SK-N-SH (cell line): ENCODE results near the gene TMEM176A. TPM values are rescaled to one million over a fixed set of nuclear protein-coding genes. Genes with fewer than 3 reads are reported as not detected.
"Not testable (repeated sequence)": the region's sequence is repeated elsewhere in the genome, so short reads cannot be mapped to it uniquely, and the experiment has no call there.

Experiments
- CTCF ChIA-PET: fragments of 300-600, 350-600 bp; formaldehyde crosslinking; extraction: SDS; loops from one replicate; lab custom pipeline; 2021; lab: Yijun Ruan, JAX
- POLR2A ChIA-PET: fragments of 350-600 bp; sonication (Branson Sonifier 250); formaldehyde crosslinking; extraction: SDS; loops from one replicate; lab custom pipeline; 2020; ENCODE audit warnings: antibody characterized with exemption, inconsistent platforms; lab: Yijun Ruan, JAX
- DNase-seq: peaks from one replicate; pipeline ENCODE4 v3.0.0; 2012
- H2AFZ ChIP-seq: fragments of 200-600 bp; sonication (generic); 2 replicates; pipeline ENCODE4 v1.8.1; 2016; ENCODE audit warnings: antibody characterized with exemption, mild to moderate bottlenecking, low read depth
- H3F3A ChIP-seq: fragments of 200-600 bp; sonication (generic); replicated peaks from 2 replicates; pipeline ENCODE3; 2016; ENCODE audit warnings: antibody characterized with exemption, mild to moderate bottlenecking; ENCODE audit not compliant: insufficient read depth
- H3K27ac ChIP-seq, 2 experiments: fragments of 200-500 bp in 1 of 2; fragments of 200-600 bp in 1 of 2; sonication (Bioruptor generic) in 1 of 2; sonication (generic), shearing (Covaris generic) in 1 of 2; 2 replicates each; pipeline versions ENCODE4 v1.5.1 to v1.6.1; 2014 to 2016; ENCODE audit warnings: low read depth in 2 of 2, inconsistent platforms in 1 of 2, low read length in 1 of 2, mild to moderate bottlenecking in 1 of 2, mixed read lengths in 1 of 2
- H3K27me3 ChIP-seq: fragments of 200-600 bp; sonication (generic), shearing (Covaris generic); 2 replicates; pipeline ENCODE4 v1.6.1; 2016; ENCODE audit warnings: mixed run types; ENCODE audit not compliant: insufficient read depth
- H3K36me3 ChIP-seq, 2 experiments: fragments of 200-500 bp in 1 of 2; fragments of 200-600 bp in 1 of 2; sonication (Bioruptor generic) in 1 of 2; sonication (generic) in 1 of 2; replicated peaks in 1 of 2; 2 replicates each; pipeline versions ENCODE3 to v1.5.1; 2014 to 2016; ENCODE audit warnings: low read length in 1 of 2, mild to moderate bottlenecking in 1 of 2; ENCODE audit not compliant: insufficient read depth in 2 of 2, control insufficient read depth in 1 of 2
- H3K4me1 ChIP-seq, 2 experiments: fragments of 200-500 bp in 1 of 2; fragments of 200-600 bp in 1 of 2; sonication (Bioruptor generic) in 1 of 2; sonication (generic), shearing (Covaris generic) in 1 of 2; 2 replicates each; pipeline versions ENCODE4 v1.5.1 to v1.6.1; 2014 to 2016; ENCODE audit warnings: low read depth in 1 of 2, low read length in 1 of 2, mixed run types in 1 of 2; ENCODE audit not compliant: insufficient read depth in 2 of 2, control insufficient read depth in 1 of 2
- H3K4me2 ChIP-seq: fragments of 200-600 bp; sonication (generic), shearing (Covaris generic); 2 replicates; pipeline ENCODE4 v1.6.1; 2017; ENCODE audit warnings: mixed run types
- H3K4me3 ChIP-seq, 2 experiments: fragments of 200-500 bp in 1 of 2; fragments of 200-600 bp in 1 of 2; sonication (Bioruptor generic) in 1 of 2; sonication (generic), shearing (Covaris generic) in 1 of 2; 2 replicates each; pipeline versions ENCODE4 v1.5.1 to v1.8.1; 2014 to 2016; ENCODE audit warnings: low read depth in 2 of 2, inconsistent platforms in 1 of 2, low read length in 1 of 2, mild to moderate bottlenecking in 1 of 2, mixed read lengths in 1 of 2, moderate library complexity in 1 of 2
- H3K79me2 ChIP-seq: fragments of 200-600 bp; sonication (generic); 2 replicates; pipeline ENCODE4 v1.8.1; 2017; ENCODE audit warnings: mild to moderate bottlenecking; ENCODE audit not compliant: insufficient read depth
- H3K9ac ChIP-seq: fragments of 200-600 bp; sonication (generic); 2 replicates; pipeline ENCODE4 v1.6.1; 2017; ENCODE audit warnings: mixed run types
- H3K9me2 ChIP-seq: fragments of 200-600 bp; sonication (generic); 2 replicates; pipeline ENCODE4 v1.6.1; 2017; ENCODE audit warnings: mixed run types
- H3K9me3 ChIP-seq: fragments of 200-600 bp; sonication (generic); 2 replicates; pipeline ENCODE4 v1.6.1; 2017; ENCODE audit warnings: mixed run types, mild to moderate bottlenecking, moderate library complexity
- H4K20me1 ChIP-seq: fragments of 200-600 bp; sonication (generic); 2 replicates; pipeline ENCODE4 v1.6.1; 2017; ENCODE audit warnings: mild to moderate bottlenecking, mixed run types; ENCODE audit not compliant: insufficient read depth
- CTCF ChIP-seq: fragments of 200-600 bp; sonication (generic); IDR thresholded peaks from 2 replicates; pipeline ENCODE4 v1.6.1; 2017; ENCODE audit warnings: antibody characterized with exemption, mild to moderate bottlenecking, moderate library complexity
- ELF1 ChIP-seq: IDR thresholded peaks from 2 replicates; pipeline ENCODE4 v1.4.0; 2012
- FOXJ3 ChIP-seq: sonication (generic); formaldehyde crosslinking; IDR thresholded peaks from 2 replicates; pipeline ENCODE4 v1.5.1; 2020; ENCODE audit warnings: mild to moderate bottlenecking, missing genetic modification reagents
- IRF3 ChIP-seq: fragments of 150-350 bp; IDR thresholded peaks from 2 replicates; pipeline ENCODE4 v1.6.1; 2016; ENCODE audit warnings: mild to moderate bottlenecking, low read depth, low read length
- MEF2A ChIP-seq: IDR thresholded peaks from 2 replicates; pipeline ENCODE4 v1.4.0; 2012; ENCODE audit warnings: low read depth, borderline replicate concordance
- RAD21 ChIP-seq: IDR thresholded peaks from 2 replicates; pipeline ENCODE4 v1.6.1; 2012; ENCODE audit warnings: mild to moderate bottlenecking, low read length
- RCOR1 ChIP-seq: fragments of 150-350 bp; IDR thresholded peaks from 2 replicates; pipeline ENCODE4 v1.6.1; 2017; ENCODE audit warnings: antibody characterized with exemption, low read length
- RFX5 ChIP-seq: IDR thresholded peaks from 2 replicates; pipeline ENCODE4 v1.6.1; 2012; ENCODE audit warnings: mild to moderate bottlenecking, improper control_type of control experiment, low read length
- SMC3 ChIP-seq: IDR thresholded peaks from 2 replicates; pipeline ENCODE4 v1.6.1; 2012; ENCODE audit warnings: low read depth, low read length, improper control_type of control experiment
- TAF1 ChIP-seq: IDR thresholded peaks from 2 replicates; pipeline ENCODE4 v1.6.1; 2012; ENCODE audit warnings: low read depth, mild to moderate bottlenecking, low read length, moderate library complexity, borderline replicate concordance
- TEAD4 ChIP-seq: IDR thresholded peaks from 2 replicates; pipeline ENCODE4 v1.4.0; 2012; ENCODE audit warnings: mild to moderate bottlenecking, borderline replicate concordance; ENCODE audit not compliant: insufficient read depth
- USF1 ChIP-seq: IDR thresholded peaks from 2 replicates; pipeline ENCODE4 v1.4.0; 2012; ENCODE audit warnings: low read depth, borderline replicate concordance
- WGBS: methylation state at CpG from one replicate; pipeline ENCODE4 v1.1.6; 2017; ENCODE audit warnings: low lambda C conversion rate; 5-methylcytosine and 5-hydroxymethylcytosine counted together
- polyA plus RNA-seq, 3 experiments: library from polyadenylated mRNA; depleted of rRNA; stranded (reverse); fragments of >200 nt; gene quantifications; 2 replicates each; pipeline ENCODE4 v1.2.3, GENCODE V29; 2012

The TMEM176A gene
- polyA plus RNA-seq, 1 of the 3 experiments (the other 2 are of a cell fraction) = not detected

- Histone ChIP-seq H3K27me3 (no peaks in the 10 kb centered on the region), H4K20me1 (no peaks in the 10 kb centered on the region), H3K27ac (no peak overlapping the region), H3K4me1 (no peaks in the 10 kb centered on the region), H3K36me3 (no peaks in the 10 kb centered on the region), H3K4me2 (no peak overlapping the region), H3K79me2 (no peaks in the 10 kb centered on the region), H3K9me2 (no peaks in the 10 kb centered on the region)
- WGBS = 43% methylated on average over 4 of the region's 4 CpGs
- POLR2A ChIA-PET = no interaction called here
- no peak for DNase-seq
- CTCF ChIA-PET = interaction anchor here (1.1 to 4.8 kb wide), 4 partner anchors 9 to 249 kb away, joined by 4 to 25 read pairs (median 6); no protein-coding TSS in a partner anchor
- no peak for TF ChIP-seq CTCF
- no peak for TF ChIP-seq TAF1
- TF ChIP-seq RFX5 = no peak
- no peak for TF ChIP-seq FOXJ3
- TF ChIP-seq TEAD4 = no peak
- TF ChIP-seq ELF1 = no peak
- TF ChIP-seq RAD21 = no peak
- no peak for TF ChIP-seq MEF2A
- no peak for TF ChIP-seq IRF3
- TF ChIP-seq USF1 = no peak
- TF ChIP-seq SMC3 = no peak
- TF ChIP-seq RCOR1 = no peak
- TF ChIP-seq, all 33 proteins: peak for 0
- no peaks in the 10 kb centered on the region for H3K9me3 ChIP-seq
- H3K9ac ChIP-seq = no peak overlapping the region
- H3F3A ChIP-seq = no peaks in the 10 kb centered on the region
- H2AFZ ChIP-seq = no peak overlapping the region
- no peak overlapping the region for H3K4me3 ChIP-seq
These were observed 30.8 kb upstream of the TMEM176A start for GRCh38 chr7:150769768-150770167.

- H3K4me1 ChIP-seq, H4K20me1 ChIP-seq, H3K79me2 ChIP-seq, H3K27me3 ChIP-seq, H3K36me3 ChIP-seq, DNase-seq, H3K9me2 ChIP-seq, H3K4me3 ChIP-seq, POLR2A ChIA-PET, H3K9ac ChIP-seq, H3F3A ChIP-seq, H3K9me3 ChIP-seq, H3K4me2 ChIP-seq, H3K27ac ChIP-seq, H2AFZ ChIP-seq: not testable (repeated sequence)
- 15% methylated on average over 1 of the region's 1 CpG for WGBS
- CTCF ChIA-PET = interaction anchor here (0.6 to 1.4 kb wide), 4 partner anchors 125 to 338 kb away, joined by 3 to 4 read pairs (median 3); no protein-coding TSS in a partner anchor
These were observed 26.4 kb upstream of the TMEM176A start for GRCh38 chr7:150774131-150774530.
